Renal cortical epithelial cell (primary cell): Measurements from ENCODE around the gene KRT72. TPM values are rescaled to one million over a fixed set of nuclear protein-coding genes. Genes with fewer than 3 reads are reported as not detected.

Experiments
- DNase-seq: peaks from one replicate; pipeline ENCODE4 v3.0.0-alpha.2; 2011; ENCODE audit warnings: low read depth
- total RNA-seq: library from RNA; depleted of rRNA; stranded (reverse); fragments of >200 nt; gene quantifications from 2 replicates; pipeline ENCODE4 v1.2.3, GENCODE V29; 2014

The KRT72 gene
- total RNA-seq, 1 donor from 2014 or later = not detected

- no peak for DNase-seq
Measured at GRCh38 chr12:52630008-52630500, 28.8 kb upstream of the KRT72 start.

DNA sequence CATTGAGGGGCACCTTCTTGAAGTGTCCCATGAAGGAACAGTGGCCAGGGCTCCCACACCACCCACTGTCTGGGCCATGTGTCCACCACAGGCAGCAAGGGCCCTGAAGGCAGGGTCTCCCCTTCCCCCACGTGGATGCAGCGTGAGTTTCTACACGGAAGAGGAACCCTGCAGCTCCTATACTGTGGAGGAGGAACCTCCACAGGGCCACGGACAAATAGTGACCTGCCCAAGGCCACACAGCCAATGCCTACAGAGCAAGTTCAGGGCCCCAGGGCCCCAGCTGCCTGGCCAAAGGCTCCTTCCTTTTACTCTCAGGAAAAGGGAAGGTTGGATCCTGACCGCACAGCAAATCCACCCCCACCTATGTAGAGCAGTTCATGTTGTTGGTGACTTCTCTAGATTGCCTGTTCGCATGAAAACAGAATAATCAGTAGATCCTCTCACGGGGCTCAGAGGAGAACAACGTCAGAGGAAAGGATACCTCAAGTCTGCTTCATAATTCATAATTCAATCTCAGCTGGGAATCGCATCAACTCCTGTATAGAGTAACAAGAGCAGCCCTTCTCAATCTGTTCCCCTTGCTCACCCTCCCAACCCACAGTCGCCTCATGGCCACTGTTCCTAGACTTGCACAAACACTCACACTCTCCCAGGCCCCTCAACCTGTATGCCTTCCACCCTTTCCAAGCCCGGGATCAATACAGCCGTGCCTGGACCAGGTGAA, 28.2 kb upstream of the KRT72 start:
- no peak for DNase-seq

GRCh38 chr12:52628841-52629240, 27.6 kb upstream of the KRT72 start:
- no peak for DNase-seq

DNA sequence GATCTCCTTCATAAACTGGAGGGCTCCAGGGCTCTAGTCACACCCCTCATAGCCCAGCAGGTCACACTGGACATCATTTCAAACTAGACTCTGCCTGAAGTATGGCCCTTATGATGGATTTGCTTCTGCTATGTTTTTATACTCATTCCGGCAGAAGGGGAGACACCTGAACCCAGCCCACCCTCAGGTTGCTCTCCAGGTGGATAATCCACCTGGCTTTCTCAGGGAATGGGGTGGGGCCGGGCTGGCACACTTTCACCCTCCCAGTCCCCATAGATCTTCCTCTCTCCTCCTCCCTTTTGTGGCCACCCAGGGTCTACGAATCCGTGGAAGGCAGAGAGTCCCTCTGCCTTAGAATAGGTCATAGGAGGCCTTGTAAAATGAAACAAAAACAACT, 26.8 kb upstream of the KRT72 start:
- no peak for DNase-seq

DNA sequence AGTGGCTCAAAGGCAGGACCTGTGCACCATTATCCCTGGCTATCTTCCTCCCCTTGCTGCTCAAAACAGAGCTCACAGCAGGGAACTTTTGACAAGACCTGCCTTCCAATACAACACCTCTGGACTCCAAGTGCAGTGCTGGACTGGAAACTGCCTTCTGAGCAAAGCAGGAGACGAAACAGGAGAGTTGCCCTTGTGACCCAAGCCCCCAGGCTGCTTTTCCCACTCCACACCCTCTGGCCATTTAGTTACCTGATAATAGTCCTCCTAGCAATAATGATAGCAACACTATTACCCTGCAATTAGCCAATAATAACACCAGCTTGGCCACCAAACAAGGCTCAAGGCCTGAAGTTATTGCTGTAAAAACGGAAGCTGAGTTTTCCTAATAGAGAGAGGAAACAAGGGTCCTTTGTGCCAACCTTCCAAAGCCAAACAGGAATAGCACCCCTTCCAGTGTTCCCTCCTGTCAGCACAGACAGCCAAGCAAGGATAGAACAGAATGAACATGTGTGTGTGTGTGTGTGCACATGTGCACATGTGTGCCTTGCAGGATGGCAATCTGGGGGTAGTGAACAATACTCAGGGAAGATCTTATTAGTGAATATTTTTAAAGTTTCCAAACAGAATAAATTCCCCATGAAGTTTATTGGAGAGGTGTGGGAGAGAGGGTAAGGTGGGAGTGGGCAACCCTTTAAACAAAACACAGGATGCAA, 26.3 kb upstream of the KRT72 start:
- DNase-seq = no peak

DNA sequence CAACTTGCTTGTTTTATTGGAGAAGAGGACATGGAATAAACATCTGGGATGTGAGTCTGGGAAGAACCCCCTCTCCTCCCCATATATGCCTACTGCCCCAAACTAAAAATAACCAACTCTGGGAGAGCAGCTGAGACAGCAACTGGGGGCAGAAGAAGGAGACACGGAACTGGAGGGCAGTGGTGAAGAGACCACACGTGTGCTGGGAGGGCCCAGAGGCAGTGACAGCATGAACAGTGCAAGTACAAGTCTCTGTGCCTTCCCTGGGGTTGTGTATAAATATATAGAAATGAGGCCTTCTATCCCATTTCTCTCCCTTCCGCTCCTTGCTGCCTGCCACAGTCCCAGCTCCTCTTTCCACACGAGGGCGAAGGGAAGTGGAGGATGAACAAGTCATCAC, 21.1 kb upstream of the KRT72 start:
- no peak for DNase-seq

DNA sequence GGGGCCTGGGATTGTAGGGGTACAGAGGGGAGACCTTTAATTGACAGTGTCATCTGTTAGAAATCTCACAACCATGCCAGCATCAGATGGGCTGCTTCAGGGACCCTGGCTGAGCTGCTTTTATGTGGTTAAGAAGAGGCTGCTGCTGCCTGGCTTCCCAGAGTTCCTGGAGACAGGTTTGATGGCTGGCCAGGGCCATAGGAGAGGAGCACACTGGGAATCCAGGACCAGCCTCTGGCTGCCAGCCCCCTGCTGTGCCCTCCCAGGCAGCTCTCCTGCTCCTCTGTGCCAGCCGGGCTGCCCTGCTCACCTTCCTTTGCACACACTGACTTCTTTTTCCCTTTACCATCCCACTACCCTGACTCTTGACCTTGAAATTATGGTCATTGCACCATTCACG, 17.6 kb upstream of the KRT72 start:
- no peak for DNase-seq

DNA sequence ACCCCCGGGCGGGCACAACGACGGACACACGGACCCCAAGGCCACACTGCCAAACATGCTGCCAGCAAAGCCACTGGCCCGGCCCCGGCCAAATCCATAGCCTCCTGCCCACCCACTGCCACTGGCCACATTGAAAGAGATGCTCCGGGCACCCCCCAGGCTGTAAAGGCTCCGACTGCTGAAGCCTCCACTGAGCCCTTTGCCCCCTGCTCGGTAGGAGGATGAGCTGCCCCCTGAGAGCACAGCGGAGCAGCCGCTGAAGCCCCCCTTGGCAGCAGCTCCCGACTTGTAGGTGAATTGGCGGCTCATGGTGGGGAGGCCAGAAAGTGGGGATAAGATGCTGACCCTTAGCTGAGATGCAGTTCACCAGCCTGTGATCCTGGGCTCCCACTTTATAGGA, 17.0 kb upstream of the KRT72 start, which contains the start of gene KRT73:
Gene KRT73, minus strand, starts transcription at position 344 of the 400 bp plus-strand sequence. Its CDS starts 35 bp downstream, at position 309.
- no peak for DNase-seq

- no peak for DNase-seq
Measured at GRCh38 chr12:52617403-52617785, 16.1 kb upstream of the KRT72 start.

DNA sequence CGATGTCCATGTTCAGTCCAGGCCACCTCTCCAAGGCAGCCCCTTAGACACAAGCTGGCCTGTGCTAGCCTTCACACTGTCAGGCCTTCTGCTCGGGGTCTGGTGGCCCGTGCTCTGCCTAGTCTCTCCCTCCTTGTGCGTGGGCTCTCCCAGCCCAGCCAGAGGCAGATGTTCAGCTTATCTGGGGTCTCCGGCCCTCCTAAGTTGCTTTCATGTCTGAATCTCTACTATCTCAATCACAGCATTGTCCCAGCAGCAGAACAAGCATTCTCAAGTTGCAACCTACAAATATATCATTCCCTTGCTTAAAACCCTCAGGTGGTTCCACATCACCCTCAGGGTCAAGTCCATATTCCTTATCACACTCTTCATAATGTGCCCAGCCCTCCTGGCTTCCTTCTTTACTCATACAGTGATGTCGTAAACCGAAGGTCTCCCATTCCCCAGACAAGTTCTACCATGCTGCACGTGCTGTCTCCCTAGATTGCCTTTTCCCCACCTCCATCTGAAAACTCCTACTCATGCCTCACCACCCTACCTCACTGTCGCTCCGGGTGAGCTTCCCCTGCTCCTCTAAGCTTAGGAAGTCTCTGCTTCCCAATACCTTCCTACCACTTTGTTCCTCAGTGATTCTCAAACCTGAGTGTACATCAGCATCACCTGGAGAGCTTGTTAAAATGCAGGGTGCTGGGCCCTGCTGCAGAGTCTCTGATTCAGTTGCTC, 15.6 kb upstream of the KRT72 start:
- no peak for DNase-seq

DNA sequence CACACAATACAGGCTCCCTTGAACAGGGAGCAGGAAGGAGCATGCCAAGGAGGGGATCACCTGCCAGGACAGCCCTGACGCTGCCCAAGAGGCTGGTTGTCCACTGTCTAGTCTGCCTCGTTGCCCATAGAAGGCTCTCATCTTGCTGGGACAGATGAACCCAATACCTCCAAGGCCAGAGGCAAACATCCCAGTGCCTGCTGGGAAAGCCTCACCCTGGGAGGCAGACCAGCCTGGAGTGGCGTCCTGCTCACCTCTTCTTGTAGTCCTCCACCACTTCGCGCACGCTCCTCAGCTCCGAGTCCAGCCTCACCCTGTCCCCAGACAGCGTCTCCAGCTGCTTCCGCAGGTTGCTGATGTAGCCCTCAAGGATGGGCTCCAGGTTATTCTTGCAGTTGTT, 14.6 kb upstream of the KRT72 start:
- DNase-seq = no peak

DNA sequence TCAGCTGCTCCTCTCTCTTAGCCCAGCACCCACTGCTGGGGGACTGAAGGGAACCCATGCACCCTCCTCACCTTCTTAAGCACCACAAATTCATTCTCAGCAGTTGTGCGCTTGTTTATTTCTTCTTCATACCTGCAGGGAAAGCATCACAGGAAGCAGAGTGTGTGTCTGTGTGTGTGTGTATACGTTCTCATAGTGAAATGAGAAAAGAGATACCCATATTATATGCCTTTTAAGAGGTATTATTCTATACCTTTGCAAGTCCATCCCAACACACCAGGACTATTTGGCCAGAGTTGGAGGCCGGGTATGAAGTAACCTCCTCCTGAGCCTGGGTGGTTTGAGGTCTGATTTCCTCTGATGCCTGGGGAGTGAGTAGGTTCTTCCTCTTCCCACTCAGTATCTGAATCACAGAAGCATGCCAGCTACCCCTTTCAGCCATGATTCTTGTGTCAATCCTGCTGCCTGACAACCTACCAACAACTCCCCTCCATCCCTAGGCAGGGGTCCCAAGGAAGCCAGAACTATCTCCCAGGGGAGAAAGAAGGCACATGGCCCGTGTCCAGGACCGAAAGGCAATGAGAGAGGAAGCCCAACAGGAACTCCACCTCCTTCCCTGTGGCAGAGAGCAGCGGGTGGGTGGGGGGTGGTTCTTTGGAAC, 14.1 kb upstream of the KRT72 start:
- no peak for DNase-seq

DNA sequence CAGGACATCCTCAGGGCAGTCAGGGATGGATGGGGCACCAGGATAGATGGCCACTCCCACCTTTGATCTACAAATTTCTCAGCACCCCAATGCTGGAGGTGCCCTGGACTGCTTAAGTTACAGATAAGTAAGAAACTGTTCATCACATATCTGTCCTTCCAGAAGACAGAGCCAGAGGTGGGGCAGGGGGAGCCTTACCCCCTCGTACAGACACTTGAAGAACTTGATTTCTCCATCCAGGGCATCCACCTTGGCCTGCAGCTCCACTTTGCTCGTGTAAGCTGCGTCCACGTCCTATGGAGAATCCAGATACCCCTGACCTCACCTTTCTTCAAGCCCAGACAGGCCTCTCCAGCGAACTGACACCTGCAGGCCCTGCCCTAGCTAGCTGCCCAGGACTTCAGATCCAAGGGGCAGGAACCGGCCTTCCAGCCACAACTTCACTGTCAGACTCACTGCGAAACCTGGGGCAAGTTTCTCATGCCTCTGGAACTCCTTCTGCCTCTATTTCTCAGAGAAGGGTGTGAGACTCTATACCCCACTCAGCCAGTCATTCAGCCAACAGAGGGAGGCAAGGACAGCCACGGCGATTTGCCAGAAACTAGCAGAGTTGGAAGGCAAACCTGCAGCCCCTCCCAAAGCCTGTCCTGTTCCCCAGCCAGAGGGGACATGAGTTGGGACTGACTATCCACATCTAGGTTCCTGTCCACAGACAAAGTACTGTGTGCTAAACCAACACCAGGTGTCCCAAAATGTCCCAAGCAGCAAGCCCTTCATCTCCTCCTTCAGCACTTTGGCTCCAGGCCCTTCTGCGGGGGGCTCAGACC, 13.3 kb upstream of the KRT72 start:
- no peak for DNase-seq

GRCh38 chr12:52613384-52614030, 12.2 kb upstream of the KRT72 start:
- DNase-seq = no peak

- no peak for DNase-seq
Measured at GRCh38 chr12:52612431-52613383, 11.4 kb upstream of the KRT72 start.

GRCh38 chr12:52611080-52611468, 9.8 kb upstream of the KRT72 start:
- DNase-seq = no peak

GRCh38 chr12:52608826-52609630, 7.8 kb upstream of the KRT72 start:
- no peak for DNase-seq

- no peak for DNase-seq
Measured at GRCh38 chr12:52608161-52608560, 6.9 kb upstream of the KRT72 start.

DNA sequence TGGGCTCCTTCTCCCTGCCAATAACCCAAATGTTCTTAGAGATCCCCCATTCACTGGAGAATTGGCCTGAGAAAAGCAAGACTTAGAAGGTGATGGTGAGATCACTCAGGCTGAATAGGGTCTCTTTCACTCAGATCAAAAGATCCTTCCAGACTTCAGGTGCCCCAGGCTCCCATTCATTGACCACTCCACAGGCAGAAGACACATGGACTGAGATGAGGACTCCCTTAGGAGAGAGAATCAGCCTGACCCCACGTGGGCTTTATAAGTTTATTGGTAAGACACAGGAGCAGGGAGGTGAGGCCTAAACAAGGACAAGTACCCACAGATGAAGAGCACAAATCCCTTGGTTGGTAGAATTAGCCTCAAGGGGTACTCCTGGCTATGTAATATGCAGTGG, 6.1 kb upstream of the KRT72 start:
- no peak for DNase-seq
